ENCODE measurements around the gene PRR11.

DNA sequence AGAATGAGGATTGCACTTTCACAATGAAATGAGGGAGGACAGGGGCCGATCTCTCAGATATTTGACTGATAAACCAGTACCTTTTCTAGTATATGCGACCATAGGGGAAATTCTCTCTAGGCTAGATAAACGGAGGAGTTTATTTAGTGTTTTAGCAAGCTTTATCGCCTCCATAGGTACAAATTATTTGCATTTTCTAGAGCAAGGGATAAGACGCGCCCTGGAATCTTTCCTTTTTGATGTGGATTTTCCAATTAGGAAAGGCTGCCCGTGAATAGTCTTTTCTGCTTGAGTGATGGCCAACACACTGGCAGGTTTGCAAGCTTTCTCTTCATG is 64.4 kb downstream of the PRR11 start:
- TF ChIP-seq, protein P1, sequence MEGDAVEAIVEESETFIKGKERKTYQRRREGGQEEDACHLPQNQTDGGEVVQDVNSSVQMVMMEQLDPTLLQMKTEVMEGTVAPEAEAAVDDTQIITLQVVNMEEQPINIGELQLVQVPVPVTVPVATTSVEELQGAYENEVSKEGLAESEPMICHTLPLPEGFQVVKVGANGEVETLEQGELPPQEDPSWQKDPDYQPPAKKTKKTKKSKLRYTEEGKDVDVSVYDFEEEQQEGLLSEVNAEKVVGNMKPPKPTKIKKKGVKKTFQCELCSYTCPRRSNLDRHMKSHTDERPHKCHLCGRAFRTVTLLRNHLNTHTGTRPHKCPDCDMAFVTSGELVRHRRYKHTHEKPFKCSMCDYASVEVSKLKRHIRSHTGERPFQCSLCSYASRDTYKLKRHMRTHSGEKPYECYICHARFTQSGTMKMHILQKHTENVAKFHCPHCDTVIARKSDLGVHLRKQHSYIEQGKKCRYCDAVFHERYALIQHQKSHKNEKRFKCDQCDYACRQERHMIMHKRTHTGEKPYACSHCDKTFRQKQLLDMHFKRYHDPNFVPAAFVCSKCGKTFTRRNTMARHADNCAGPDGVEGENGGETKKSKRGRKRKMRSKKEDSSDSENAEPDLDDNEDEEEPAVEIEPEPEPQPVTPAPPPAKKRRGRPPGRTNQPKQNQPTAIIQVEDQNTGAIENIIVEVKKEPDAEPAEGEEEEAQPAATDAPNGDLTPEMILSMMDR (IDR thresholded peaks at IDR 0.05 in 4 of 5, conservative IDR thresholded peaks at IDR 0.05 in 1 of 5): no peak
- no peak for TF ChIP-seq POLR2A (IDR thresholded peaks at IDR 0.05)
